Liver (tissue), 9 donors: ENCODE results near the gene TNFRSF6B. TPM values are rescaled to one million over a fixed set of nuclear protein-coding genes. Genes with fewer than 3 reads are reported as not detected.

ENCODE experiments used
- DNase-seq: peaks from one replicate; pipeline ENCODE4 v3.0.0-alpha.2; 2017; ENCODE audit warnings: low spot score
- H3K27ac ChIP-seq, 2 donors: one replicate each; pipeline ENCODE4 v1.7.0; 2013; ENCODE audit warnings: inconsistent platforms in 2 of 2, low read length in 2 of 2, control low read depth in 1 of 2, low read depth in 1 of 2, mild to moderate bottlenecking in 1 of 2
- H3K27me3 ChIP-seq, 4 donors: one replicate each; pipeline versions ENCODE4 v1.6.1 to v1.7.0; 2013; ENCODE audit warnings: low read length in 3 of 4, inconsistent platforms in 1 of 4, mild to moderate bottlenecking in 1 of 4, moderate library complexity in 1 of 4; ENCODE audit not compliant: control insufficient read depth in 4 of 4, insufficient read depth in 4 of 4
- H3K36me3 ChIP-seq, 4 donors: one replicate each; pipeline versions ENCODE4 v1.6.1 to v1.7.0; 2013; ENCODE audit warnings: low read length in 3 of 4, mild to moderate bottlenecking in 3 of 4, low read depth in 1 of 4, moderate library complexity in 1 of 4; ENCODE audit not compliant: control insufficient read depth in 4 of 4, insufficient read depth in 3 of 4
- H3K4me1 ChIP-seq, 4 donors: one replicate each; pipeline versions ENCODE4 v1.6.1 to v1.7.0; 2013; ENCODE audit warnings: low read length in 3 of 4, mild to moderate bottlenecking in 3 of 4, moderate library complexity in 1 of 4; ENCODE audit not compliant: control insufficient read depth in 4 of 4, insufficient read depth in 4 of 4
- H3K4me3 ChIP-seq, 3 donors: one replicate each; pipeline versions ENCODE4 v1.6.1 to v1.7.0; 2013; ENCODE audit warnings: low read length in 3 of 3, control low read depth in 1 of 3, low read depth in 1 of 3, mild to moderate bottlenecking in 1 of 3
- H3K9ac ChIP-seq, 2 donors: one replicate each; pipeline ENCODE4 v1.7.0; 2013; ENCODE audit warnings: low read length in 2 of 2, mild to moderate bottlenecking in 2 of 2, moderate library complexity in 2 of 2, control low read depth in 1 of 2, low read depth in 1 of 2
- H3K9me3 ChIP-seq, 4 donors: one replicate each; pipeline versions ENCODE4 v1.6.1 to v1.7.0; 2013; ENCODE audit warnings: low read length in 3 of 4; ENCODE audit not compliant: control insufficient read depth in 4 of 4
- ATF3 ChIP-seq: IDR thresholded peaks from 2 replicates; pipeline ENCODE4 v1.6.1; 2016; ENCODE audit warnings: antibody characterized with exemption
- CTCF ChIP-seq: fragments of 150-350 bp; IDR thresholded peaks from 2 replicates; pipeline ENCODE4 v1.5.1; 2017; ENCODE audit warnings: improper control_type of control experiment, low read depth, low read length; ENCODE audit not compliant: missing input control
- EGR1 ChIP-seq, 2 donors: IDR thresholded peaks; 2 replicates each; pipeline ENCODE4 v1.6.1; 2016 to 2018; ENCODE audit warnings: antibody characterized with exemption in 2 of 2, low read depth in 2 of 2
- FOXA1 ChIP-seq: IDR thresholded peaks from 2 replicates; pipeline ENCODE4 v1.6.1; 2016; ENCODE audit warnings: antibody characterized with exemption
- FOXA2 ChIP-seq: IDR thresholded peaks from 2 replicates; pipeline ENCODE4 v1.6.1; 2016; ENCODE audit warnings: antibody characterized with exemption
- GABPA ChIP-seq, 2 donors: IDR thresholded peaks in 1 of 2; conservative IDR thresholded peaks in 1 of 2; 2 replicates each; pipeline ENCODE4 v1.6.1; 2016; ENCODE audit warnings: antibody characterized with exemption in 2 of 2, mild to moderate bottlenecking in 1 of 2, moderate library complexity in 1 of 2
- HNF4A ChIP-seq, 2 donors: conservative IDR thresholded peaks; 2 replicates each; pipeline ENCODE4 v1.6.1; 2016; ENCODE audit warnings: antibody characterized with exemption in 2 of 2, mild to moderate bottlenecking in 2 of 2
- JUND ChIP-seq, 2 donors: IDR thresholded peaks; 2 replicates each; pipeline ENCODE4 v1.6.1; 2016; ENCODE audit warnings: antibody characterized with exemption in 2 of 2
- NR2F2 ChIP-seq: IDR thresholded peaks from 2 replicates; pipeline ENCODE4 v1.6.1; 2016; ENCODE audit warnings: antibody characterized with exemption
- RAD21 ChIP-seq, 2 donors: IDR thresholded peaks; 2 replicates each; pipeline ENCODE4 v1.6.1; 2016; ENCODE audit warnings: antibody characterized with exemption in 2 of 2, mild to moderate bottlenecking in 2 of 2
- SP1 ChIP-seq: IDR thresholded peaks from 2 replicates; pipeline ENCODE4 v1.6.1; 2018; ENCODE audit warnings: antibody characterized with exemption, mild to moderate bottlenecking
- TAF1 ChIP-seq: conservative IDR thresholded peaks from 2 replicates; pipeline ENCODE4 v1.6.1; 2016; ENCODE audit warnings: antibody characterized with exemption, mild to moderate bottlenecking
- YY1 ChIP-seq: IDR thresholded peaks from 2 replicates; pipeline ENCODE4 v1.6.1; 2016; ENCODE audit warnings: antibody characterized with exemption, mild to moderate bottlenecking
- ZBTB33 ChIP-seq: IDR thresholded peaks from 2 replicates; pipeline ENCODE4 v1.6.1; 2016; ENCODE audit warnings: antibody characterized with exemption
- WGBS: extraction: QIAGEN DNeasy Blood & Tissue Kit; methylation state at CpG from one replicate; pipeline ENCODE4 v1.1.7; 2013; 5-methylcytosine and 5-hydroxymethylcytosine counted together
- polyA plus RNA-seq, 2 donors: library from polyadenylated mRNA; stranded (reverse) in 1 of 2; unstranded in 1 of 2; fragments of 200-250 nt in 1 of 2; fragments of >200 nt in 1 of 2; fragmentation: Nextera tagmentation in 1 of 2; extraction: Ambion mirVana in 1 of 2; gene quantifications; one replicate each; pipeline versions ENCODE4 v1.2.1 to v1.2.3, GENCODE V29; 2013 to 2015
- total RNA-seq, 2 donors: library from RNA; depleted of rRNA; stranded (reverse); fragments of >200 nt; gene quantifications; one replicate each; pipeline ENCODE4 v1.2.3, GENCODE V29; 2014
- donor health status: healthy.
- donor health status: healthy.
- donor health status: healthy.
- donor health status: healthy.
- donor health status: healthy.

The TNFRSF6B gene
- total and polyA plus RNA-seq, 4 donors = 0.09 to 0.73 TPM; not detected in 2

GRCh38 chr20:63673951-63674350 lies 22.5 kb upstream of the TNFRSF6B start:
- peaks cover 0 to 35% (median 10%) of the 10 kb centered on the region in 4 donors for H3K36me3 ChIP-seq
- 97% methylated on average over 14 of the region's 14 CpGs for WGBS
- no peaks in the 10 kb centered on the region for H3K4me1 ChIP-seq
- H3K4me3 ChIP-seq = no peak overlapping the region
- no peaks in the 10 kb centered on the region for H3K27me3 ChIP-seq
- no peak for DNase-seq
- TF ChIP-seq RAD21 (IDR thresholded peaks at IDR 0.05) (no peak), FOXA2 (no peak), JUND (IDR thresholded peaks at IDR 0.05) (no peak), EGR1 (IDR thresholded peaks at IDR 0.05; ENCODE audit: low read depth in 2 of 2) (no peak), ZBTB33 (no peak), YY1 (no peak), TAF1 (no peak), GABPA (IDR thresholded peaks at IDR 0.05 in 1 of 2, conservative IDR thresholded peaks at IDR 0.05 in 1 of 2) (no peak), HNF4A (conservative IDR thresholded peaks at IDR 0.05) (no peak), ATF3 (no peak)
- no peak overlapping the region for H3K9ac ChIP-seq
- no peak overlapping the region for H3K27ac ChIP-seq
- H3K9me3 ChIP-seq = no peaks in the 10 kb centered on the region

- Histone ChIP-seq H3K36me3 (peaks cover 0 to 37% (median 10%) of the 10 kb centered on the region in 4 donors), H3K27me3 (no peaks in the 10 kb centered on the region), H3K4me1 (no peaks in the 10 kb centered on the region), H3K27ac (no peak overlapping the region), H3K9me3 (no peaks in the 10 kb centered on the region), H3K4me3 (no peak overlapping the region), H3K9ac (no peak overlapping the region)
- TF ChIP-seq NR2F2 (no peak), JUND (IDR thresholded peaks at IDR 0.05) (no peak), GABPA (IDR thresholded peaks at IDR 0.05 in 1 of 2, conservative IDR thresholded peaks at IDR 0.05 in 1 of 2) (no peak), CTCF (no peak), SP1 (no peak), ATF3 (no peak), HNF4A (conservative IDR thresholded peaks at IDR 0.05) (no peak), YY1 (no peak), FOXA1 (no peak)
- WGBS = 96% methylated on average over 20 of the region's 20 CpGs
- DNase-seq = no peak
These were observed 20.6 kb upstream of the TNFRSF6B start for GRCh38 chr20:63675681-63676368.
